Suprapubic skin (tissue), 4 donors: Measurements from ENCODE around the gene ARHGAP6. TPM values are rescaled to one million over a fixed set of nuclear protein-coding genes. Genes with fewer than 3 reads are reported as not detected.

Experiments
- DNase-seq, 2 donors: peaks; one replicate each; pipeline ENCODE4 v3.0.0-alpha.2; 2019; ENCODE audit warnings: low spot score in 2 of 2
- H3K27ac ChIP-seq: fragments of 200-600 bp; sonication (generic); one replicate; pipeline ENCODE4 v1.5.1; 2019
- H3K27me3 ChIP-seq: fragments of 200-600 bp; sonication (generic); one replicate; pipeline ENCODE4 v1.5.1; 2019
- H3K36me3 ChIP-seq: fragments of 200-600 bp; sonication (generic); one replicate; pipeline ENCODE4 v1.5.1; 2019
- H3K4me1 ChIP-seq: fragments of 200-600 bp; sonication (generic); one replicate; pipeline ENCODE4 v1.5.1; 2019
- H3K4me3 ChIP-seq: fragments of 200-600 bp; sonication (generic); one replicate; pipeline ENCODE4 v1.5.1; 2019; ENCODE audit warnings: mild to moderate bottlenecking
- H3K9me3 ChIP-seq: fragments of 200-600 bp; sonication (generic); one replicate; pipeline ENCODE4 v1.5.1; 2019
- EP300 ChIP-seq: sonication (generic); formaldehyde crosslinking; IDR thresholded peaks from one replicate; pipeline ENCODE4 v1.6.1; 2017; ENCODE audit warnings: antibody characterized with exemption
- POLR2A ChIP-seq, 2 donors: fragments of 450-650 bp; IDR thresholded peaks; one replicate each; pipeline ENCODE4 v1.6.1; 2017; ENCODE audit warnings: antibody characterized with exemption in 2 of 2, mild to moderate bottlenecking in 2 of 2, moderate library complexity in 2 of 2
- POLR2AphosphoS5 ChIP-seq, 3 donors: sonication (generic); formaldehyde crosslinking; IDR thresholded peaks; one replicate each; pipeline ENCODE4 v1.6.1; 2017; ENCODE audit warnings: antibody characterized with exemption in 3 of 3
- WGBS: methylation state at CpG from one replicate; pipeline ENCODE4 v1.1.5; 2018; 5-methylcytosine and 5-hydroxymethylcytosine counted together
- total RNA-seq, 4 donors: library from RNA; depleted of rRNA; stranded (reverse); fragments of >200 nt; gene quantifications; one replicate each; pipeline ENCODE4 v1.1.0, GENCODE V29; 2016
- TF ChIP-seq, protein P1 (sequence below), 2 donors: fragments of 200-600 bp in 1 of 2; fragments of 450-650 bp in 1 of 2; sonication (generic) in 1 of 2; IDR thresholded peaks; one replicate each; pipeline ENCODE4 v1.5.1; 2016 to 2019; ENCODE audit warnings: antibody characterized with exemption in 2 of 2, mild to moderate bottlenecking in 1 of 2, moderate library complexity in 1 of 2

The ARHGAP6 gene
- total RNA-seq, 4 donors from 2014 or later = 1.6 to 6.7 (median 3.1) TPM

GRCh38 chrX:11464380-11464779, 201.3 kb downstream of the ARHGAP6 start:
- H3K27me3 ChIP-seq = no peaks in the 10 kb centered on the region
- TF ChIP-seq POLR2A (IDR thresholded peaks at IDR 0.05) (no peak), POLR2AphosphoS5 (IDR thresholded peaks at IDR 0.05) (no peak), EP300 (no peak)
- TF ChIP-seq, protein P1, sequence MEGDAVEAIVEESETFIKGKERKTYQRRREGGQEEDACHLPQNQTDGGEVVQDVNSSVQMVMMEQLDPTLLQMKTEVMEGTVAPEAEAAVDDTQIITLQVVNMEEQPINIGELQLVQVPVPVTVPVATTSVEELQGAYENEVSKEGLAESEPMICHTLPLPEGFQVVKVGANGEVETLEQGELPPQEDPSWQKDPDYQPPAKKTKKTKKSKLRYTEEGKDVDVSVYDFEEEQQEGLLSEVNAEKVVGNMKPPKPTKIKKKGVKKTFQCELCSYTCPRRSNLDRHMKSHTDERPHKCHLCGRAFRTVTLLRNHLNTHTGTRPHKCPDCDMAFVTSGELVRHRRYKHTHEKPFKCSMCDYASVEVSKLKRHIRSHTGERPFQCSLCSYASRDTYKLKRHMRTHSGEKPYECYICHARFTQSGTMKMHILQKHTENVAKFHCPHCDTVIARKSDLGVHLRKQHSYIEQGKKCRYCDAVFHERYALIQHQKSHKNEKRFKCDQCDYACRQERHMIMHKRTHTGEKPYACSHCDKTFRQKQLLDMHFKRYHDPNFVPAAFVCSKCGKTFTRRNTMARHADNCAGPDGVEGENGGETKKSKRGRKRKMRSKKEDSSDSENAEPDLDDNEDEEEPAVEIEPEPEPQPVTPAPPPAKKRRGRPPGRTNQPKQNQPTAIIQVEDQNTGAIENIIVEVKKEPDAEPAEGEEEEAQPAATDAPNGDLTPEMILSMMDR (IDR thresholded peaks at IDR 0.05) = no peak
- no peak for DNase-seq
- H3K4me3 ChIP-seq = no peak overlapping the region
- WGBS = 57% methylated on average over 1 of the region's 1 CpG
- no peaks in the 10 kb centered on the region for H3K4me1 ChIP-seq
- no peaks in the 10 kb centered on the region for H3K9me3 ChIP-seq
- H3K36me3 ChIP-seq = no peaks in the 10 kb centered on the region
- no peak overlapping the region for H3K27ac ChIP-seq

DNA sequence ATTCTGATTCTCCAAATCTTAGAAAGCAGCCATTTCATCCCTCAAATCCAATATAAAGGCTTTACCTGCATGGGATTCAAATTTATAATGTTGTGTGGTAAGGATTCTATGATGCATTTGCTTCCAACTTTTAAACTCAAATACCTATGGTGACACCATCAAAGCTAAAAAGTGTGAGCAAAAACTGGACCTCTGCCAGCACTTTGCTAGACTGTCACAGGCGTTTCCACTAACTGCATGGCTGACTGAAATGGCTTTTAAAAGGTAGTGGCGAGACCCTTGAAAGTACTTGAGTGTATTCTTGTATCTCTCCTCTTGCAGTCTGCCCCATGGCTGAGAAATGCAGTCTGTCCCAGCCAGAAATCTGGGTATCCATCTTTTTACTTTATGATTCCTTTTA, 203.1 kb downstream of the ARHGAP6 start:
- no peak for DNase-seq
- no peaks in the 10 kb centered on the region for H3K36me3 ChIP-seq
- no peak overlapping the region for H3K27ac ChIP-seq
- H3K27me3 ChIP-seq = no peaks in the 10 kb centered on the region
- TF ChIP-seq EP300 (no peak), POLR2A (IDR thresholded peaks at IDR 0.05) (no peak), POLR2AphosphoS5 (IDR thresholded peaks at IDR 0.05) (no peak)
- TF ChIP-seq, protein P1 (IDR thresholded peaks at IDR 0.05) = no peak
- 65% methylated on average over 2 of the region's 2 CpGs for WGBS
- no peaks in the 10 kb centered on the region for H3K9me3 ChIP-seq
- H3K4me3 ChIP-seq = no peak overlapping the region
- H3K4me1 ChIP-seq = no peaks in the 10 kb centered on the region

DNA sequence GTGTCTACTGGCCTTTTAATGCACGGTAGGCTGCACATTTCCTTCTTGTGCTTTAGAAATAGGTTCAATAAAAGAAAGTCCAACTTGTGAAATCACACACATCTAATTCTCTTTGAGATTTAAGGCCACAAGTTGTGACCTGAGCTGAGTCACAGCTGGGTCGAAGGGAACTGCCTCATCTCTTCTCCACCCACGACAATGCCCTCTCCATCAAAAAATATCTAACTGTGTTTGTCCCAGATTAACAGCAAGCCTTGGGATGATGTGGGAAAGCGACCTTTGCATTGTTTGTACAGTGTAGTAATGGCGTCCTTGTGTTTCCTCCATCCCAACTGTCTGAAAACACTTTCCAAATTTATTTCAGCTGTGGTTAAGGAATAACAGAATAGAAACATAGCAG, 203.6 kb downstream of the ARHGAP6 start:
- Histone ChIP-seq H3K4me3 (no peak overlapping the region), H3K36me3 (no peaks in the 10 kb centered on the region), H3K4me1 (no peaks in the 10 kb centered on the region), H3K9me3 (no peaks in the 10 kb centered on the region), H3K27ac (no peak overlapping the region), H3K27me3 (no peaks in the 10 kb centered on the region)
- WGBS = 46% methylated on average over 5 of the region's 5 CpGs
- no peak for DNase-seq
- TF ChIP-seq EP300 = no peak
- no peak for TF ChIP-seq POLR2AphosphoS5 (IDR thresholded peaks at IDR 0.05)
- TF ChIP-seq, protein P1 (IDR thresholded peaks at IDR 0.05) = no peak
- no peak for TF ChIP-seq POLR2A (IDR thresholded peaks at IDR 0.05)

DNA sequence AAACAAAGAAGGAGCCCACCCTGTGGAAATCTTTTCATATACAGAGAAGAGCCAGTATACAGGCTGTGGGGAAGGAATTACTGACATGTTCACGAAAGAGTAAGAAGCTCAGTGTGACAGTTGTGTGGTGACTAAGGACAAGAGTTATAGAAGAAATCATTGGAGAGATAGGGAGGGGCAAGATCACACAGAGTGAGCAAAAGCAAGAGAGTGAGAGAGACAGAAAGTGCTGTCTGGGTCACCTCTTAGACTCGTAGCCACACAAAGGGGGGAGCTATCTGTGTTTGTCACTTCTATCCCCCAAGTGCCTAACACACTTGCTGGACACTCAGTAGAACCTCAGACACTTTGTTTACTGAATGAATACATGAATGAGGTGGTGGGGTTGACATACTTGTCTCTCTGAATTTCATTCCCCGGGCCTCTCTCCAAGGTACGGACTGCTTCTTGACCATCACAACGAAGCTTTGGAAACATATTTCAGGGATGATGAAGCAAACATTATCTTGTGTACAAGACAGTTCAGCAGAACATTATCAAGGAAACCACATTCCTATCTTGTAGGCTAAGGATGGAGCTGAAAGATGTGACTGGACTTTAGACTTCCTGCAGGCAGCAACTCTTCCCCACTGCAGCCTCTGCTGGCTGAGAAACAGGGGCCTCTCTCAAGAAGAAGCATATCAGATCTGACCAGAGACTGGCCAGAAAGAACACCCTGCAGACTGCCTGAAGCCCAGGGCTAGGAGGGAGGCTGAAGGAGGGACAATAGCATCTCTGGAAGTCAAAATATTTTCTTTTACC, 204.3 kb downstream of the ARHGAP6 start:
- TF ChIP-seq POLR2A (IDR thresholded peaks at IDR 0.05) = no peak
- no peak for TF ChIP-seq EP300
- TF ChIP-seq POLR2AphosphoS5 (IDR thresholded peaks at IDR 0.05) = no peak
- TF ChIP-seq, protein P1 (IDR thresholded peaks at IDR 0.05) = no peak
- H3K36me3 ChIP-seq = no peaks in the 10 kb centered on the region
- WGBS = 60% methylated on average over 5 of the region's 5 CpGs
- no peaks in the 10 kb centered on the region for H3K27me3 ChIP-seq
- H3K27ac ChIP-seq = peak overlapping the region; percentile 18
- no peaks in the 10 kb centered on the region for H3K4me1 ChIP-seq
- no peak overlapping the region for H3K4me3 ChIP-seq
- DNase-seq = no peak
- no peaks in the 10 kb centered on the region for H3K9me3 ChIP-seq

- WGBS = 74% methylated on average over 2 of the region's 2 CpGs
- Histone ChIP-seq H3K9me3 (no peaks in the 10 kb centered on the region), H3K36me3 (no peaks in the 10 kb centered on the region), H3K27me3 (no peaks in the 10 kb centered on the region), H3K4me1 (no peaks in the 10 kb centered on the region), H3K27ac (no peak overlapping the region), H3K4me3 (no peak overlapping the region)
- DNase-seq = no peak
- TF ChIP-seq, protein P1 (IDR thresholded peaks at IDR 0.05) = no peak
- no peak for TF ChIP-seq POLR2A (IDR thresholded peaks at IDR 0.05)
- no peak for TF ChIP-seq EP300
- TF ChIP-seq POLR2AphosphoS5 (IDR thresholded peaks at IDR 0.05) = no peak
These were observed 205.4 kb downstream of the ARHGAP6 start for GRCh38 chrX:11460347-11460746.
